Right lobe of liver (tissue), 6 donors: ENCODE data around the gene WNT5B. TPM values are rescaled to one million over a fixed set of nuclear protein-coding genes. Genes with fewer than 3 reads are reported as not detected.
A peak's percentile ranks its signal among the peaks of the same experiment; 100 is the strongest.

Source experiments
- ATAC-seq, 4 donors: fragments of 200-7000 bp; cut with Tn5 transposase; one replicate each; pipeline ENCODE4 v1.9.1; 2020; ENCODE audit warnings: mild to moderate bottlenecking in 4 of 4, moderate library complexity in 4 of 4
- DNase-seq, 3 donors: peaks; one replicate each; pipeline ENCODE4 v3.0.0-alpha.2; 2020
- H3K27ac ChIP-seq, 3 donors: fragments of 200-600 bp; one replicate each; pipeline ENCODE4 v1.8.0; 2022
- H3K27me3 ChIP-seq, 2 donors: fragments of 200-600 bp; one replicate each; pipeline ENCODE4 v1.8.0; 2022
- H3K36me3 ChIP-seq, 4 donors: fragments of 200-600 bp; sonication (generic) in 1 of 4; one replicate each; pipeline versions ENCODE4 v1.5.1 to v1.8.0; 2017 to 2022; ENCODE audit warnings: control low read depth in 1 of 4
- H3K4me1 ChIP-seq, 4 donors: fragments of 200-600 bp; sonication (generic) in 1 of 4; one replicate each; pipeline versions ENCODE4 v1.5.1 to v1.8.0; 2017 to 2022; ENCODE audit warnings: control low read depth in 1 of 4
- H3K4me3 ChIP-seq, 3 donors: fragments of 200-600 bp; one replicate each; pipeline ENCODE4 v1.8.0; 2022
- H3K9me3 ChIP-seq, 4 donors: fragments of 200-600 bp; sonication (generic) in 1 of 4; one replicate each; pipeline versions ENCODE4 v1.5.1 to v1.8.0; 2017 to 2022; ENCODE audit warnings: control low read depth in 1 of 4
- CTCF ChIP-seq, 4 donors: fragments of 200-600 bp in 3 of 4; fragments of 450-650 bp in 1 of 4; IDR thresholded peaks; one replicate each; pipeline versions ENCODE4 v1.5.1 to v1.8.0; 2016 to 2022; ENCODE audit warnings: antibody characterized with exemption in 4 of 4, mild to moderate bottlenecking in 2 of 4
- POLR2A ChIP-seq: fragments of 450-650 bp; IDR thresholded peaks from one replicate; pipeline ENCODE4 v1.6.1; 2017; ENCODE audit warnings: antibody characterized with exemption, mild to moderate bottlenecking
- WGBS: methylation state at CpG from one replicate; pipeline ENCODE4 v1.1.6; 2018; ENCODE audit warnings: low coverage, low lambda C conversion rate; ENCODE audit not compliant: insufficient coverage; ENCODE audit errors: missing lambda C conversion rate; 5-methylcytosine and 5-hydroxymethylcytosine counted together
- intact Hi-C, 2 donors: fragments of 100-400 bp; cut with DNase I; formaldehyde crosslinking; loops; one replicate each; pipeline versions ENCODE4 v1.11.2 to v1.14.1; 2022
- total RNA-seq, 6 experiments: library from RNA; depleted of rRNA in 2 of 6; stranded (reverse); fragments of >200 nt in 2 of 6; fragmentation: NEBNext Ultra II Directional in 3 of 6; extraction: Animal tissue kit (Norgen Biotek cat#: 25700) in 3 of 6; gene quantifications; one replicate each; pipeline versions ENCODE4 v1.1.0 to v1.2.4, GENCODE V29; 2016 to 2023
- donor health status: DM: no; HTN: yes; CAD: no.
- donor health status: DM: no; HTN: no; CAD: no.
- donor health status: DM: no; HTN: no; CAD: no.
- donor health status: DM: no; HTN: yes; CAD: no.
- donor health status: DM: no; HTN: yes; CAD: no.

WNT5B gene
- total RNA-seq, 6 experiments from 2014 or later: 0.43 to 8.1 (median 1.5) TPM

GRCh38 chr12:1650978-1651361 is 21.9 kb downstream of the WNT5B start:
- intact Hi-C loops: loop anchor here (5.0 kb wide), 1 partner anchor 141 kb away; no protein-coding TSS in a partner anchor
- Histone ChIP-seq H3K27me3 (no peaks in the 10 kb centered on the region), H3K27ac (peak overlapping the region in 1 of 3 donors; percentile 14), H3K36me3 (peaks cover 0 to 3% (median 0%) of the 10 kb centered on the region in 4 donors), H3K4me3 (no peak overlapping the region), H3K4me1 (peaks cover 0 to 10% (median 0%) of the 10 kb centered on the region in 4 donors), H3K9me3 (no peaks in the 10 kb centered on the region)
- 18% methylated on average over 6 of the region's 6 CpGs for WGBS
- ATAC-seq: peak; percentile 29 to 69 (median 49)
- TF ChIP-seq CTCF (IDR thresholded peaks at IDR 0.05) (no peak), POLR2A (no peak)
- DNase-seq: no peak

DNA sequence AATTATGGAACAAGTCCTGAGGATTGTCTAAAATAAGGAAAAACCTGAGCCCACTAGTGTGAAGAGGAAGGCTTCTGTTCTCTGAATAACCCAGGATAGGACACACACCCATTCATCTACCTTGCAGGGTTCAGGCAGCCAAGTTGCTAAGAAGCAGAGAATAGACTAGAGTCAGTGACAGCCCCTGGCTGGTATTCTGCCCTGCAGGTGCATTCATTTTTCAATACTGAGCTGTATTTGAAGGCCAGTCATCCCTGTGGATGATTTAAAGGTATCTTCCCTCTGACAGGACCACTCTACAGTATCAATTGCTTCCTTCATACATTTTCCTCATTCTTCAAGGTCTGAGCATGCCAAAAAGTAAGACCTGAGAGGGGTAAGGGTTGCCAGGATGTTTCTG is 22.9 kb downstream of the WNT5B start:
- TF ChIP-seq POLR2A: no peak
- TF ChIP-seq CTCF (IDR thresholded peaks at IDR 0.05): no peak
- ATAC-seq: no peak

GRCh38 chr12:1655225-1655788 is 26.3 kb downstream of the WNT5B start:
- no peaks in the 10 kb centered on the region for H3K27me3 ChIP-seq
- ATAC-seq (no peak), DNase-seq (no peak)
- H3K4me1 ChIP-seq: peaks cover 0 to 21% (median 5%) of the 10 kb centered on the region in 4 donors
- 76% methylated on average over 4 of the region's 6 CpGs for WGBS
- no peak overlapping the region for H3K27ac ChIP-seq
- H3K36me3 ChIP-seq: no peaks in the 10 kb centered on the region
- intact Hi-C loops: no loop called here
- H3K9me3 ChIP-seq: no peaks in the 10 kb centered on the region
- no peak overlapping the region for H3K4me3 ChIP-seq
- TF ChIP-seq CTCF (IDR thresholded peaks at IDR 0.05): no peak
- no peak for TF ChIP-seq POLR2A

More for the DNA sequence above, 22.9 kb downstream of the WNT5B start:
- intact Hi-C loops: loop anchor here (5.0 kb wide), 1 partner anchor 140 kb away; no protein-coding TSS in a partner anchor
- peaks cover 0 to 10% (median 0%) of the 10 kb centered on the region in 4 donors for H3K4me1 ChIP-seq
- no peaks in the 10 kb centered on the region for H3K27me3 ChIP-seq
- H3K9me3 ChIP-seq: no peaks in the 10 kb centered on the region
- no peak overlapping the region for H3K27ac ChIP-seq
- H3K36me3 ChIP-seq: no peaks in the 10 kb centered on the region
- no peak overlapping the region for H3K4me3 ChIP-seq
- no peak for DNase-seq

DNA sequence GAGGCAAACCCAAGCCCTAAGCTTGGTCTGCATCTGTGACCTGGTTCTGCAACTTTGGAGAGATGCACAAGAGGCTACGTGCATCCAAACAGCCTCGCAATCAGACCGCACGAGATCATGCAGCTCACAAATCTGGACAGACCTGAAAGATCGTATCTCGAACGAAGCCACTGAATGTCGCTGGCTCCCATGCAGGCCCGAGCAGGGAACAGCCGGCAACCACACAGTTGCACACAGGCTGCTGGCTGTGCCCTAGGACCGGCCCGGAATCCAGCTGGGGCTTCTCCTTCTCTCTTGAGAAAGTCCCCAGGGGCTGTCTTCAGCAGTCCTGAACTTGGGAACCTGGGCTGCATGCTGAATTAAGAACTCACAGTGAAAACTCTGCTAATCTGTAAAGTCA is 27.9 kb downstream of the WNT5B start:
- ATAC-seq (no peak), DNase-seq (no peak)
- H3K9me3 ChIP-seq: no peaks in the 10 kb centered on the region
- H3K27ac ChIP-seq: peak overlapping the region in 1 of 3 donors; percentile 99
- H3K4me3 ChIP-seq: no peak overlapping the region
- no peaks in the 10 kb centered on the region for H3K27me3 ChIP-seq
- H3K4me1 ChIP-seq: peaks cover 0 to 18% (median 5%) of the 10 kb centered on the region in 4 donors
- TF ChIP-seq CTCF (IDR thresholded peaks at IDR 0.05): no peak
- H3K36me3 ChIP-seq: no peaks in the 10 kb centered on the region
- intact Hi-C loops: no loop called here
- 80% methylated on average over 1 of the region's 12 CpGs for WGBS
